CD4-positive, alpha-beta T cell treated with Interleukin-1 beta for 1 hour (primary cell): ENCODE measurements around the gene SEMA6A.
"Not testable (repeated sequence)": the region's sequence is repeated elsewhere in the genome, so short reads cannot be mapped to it uniquely, and the experiment has no call there.

Experiments used
- DNase-seq, 2 donors: peaks; one replicate each; pipeline ENCODE4 v3.0.0-alpha.2; 2020 to 2022

SEMA6A gene

GRCh38 chr5:116545465-116545864 lies 29.2 kb downstream of the SEMA6A start:
- not testable (repeated sequence) for DNase-seq

- no peak for DNase-seq
Measured at GRCh38 chr5:116544531-116545241, 29.9 kb downstream of the SEMA6A start.

GRCh38 chr5:116543501-116543900 lies 31.1 kb downstream of the SEMA6A start:
- DNase-seq: no peak

- DNase-seq: no peak
Measured at GRCh38 chr5:116542619-116543018, 32.0 kb downstream of the SEMA6A start.

GRCh38 chr5:116539222-116539621 lies 35.4 kb downstream of the SEMA6A start:
- DNase-seq: no peak

GRCh38 chr5:116536316-116537083 lies 38.1 kb downstream of the SEMA6A start:
- DNase-seq: no peak

- DNase-seq: no peak
Measured at GRCh38 chr5:116534964-116535651, 39.5 kb downstream of the SEMA6A start.

GRCh38 chr5:116532762-116533525 lies 41.7 kb downstream of the SEMA6A start:
- DNase-seq: no peak

GRCh38 chr5:116531635-116532034 lies 43.0 kb downstream of the SEMA6A start:
- DNase-seq: no peak

- DNase-seq: no peak
Measured at GRCh38 chr5:116531117-116531516, 43.5 kb downstream of the SEMA6A start.

- no peak for DNase-seq
Measured at GRCh38 chr5:116530276-116530675, 44.3 kb downstream of the SEMA6A start.

- DNase-seq: no peak
Measured at GRCh38 chr5:116529615-116530014, 45.0 kb downstream of the SEMA6A start.

GRCh38 chr5:116528519-116529234 lies 45.9 kb downstream of the SEMA6A start:
- no peak for DNase-seq

GRCh38 chr5:116527582-116527981 lies 47.0 kb downstream of the SEMA6A start:
- DNase-seq: no peak

- no peak for DNase-seq
Measured at GRCh38 chr5:116525674-116526073, 48.9 kb downstream of the SEMA6A start.

- no peak for DNase-seq
Measured at GRCh38 chr5:116524966-116525365, 49.7 kb downstream of the SEMA6A start.

- no peak for DNase-seq
Measured at GRCh38 chr5:116524051-116524904, 50.3 kb downstream of the SEMA6A start.

- DNase-seq: not testable (repeated sequence)
Measured at GRCh38 chr5:116523182-116523581, 51.4 kb downstream of the SEMA6A start.

- no peak for DNase-seq
Measured at GRCh38 chr5:116522356-116523136, 52.1 kb downstream of the SEMA6A start.

GRCh38 chr5:116521173-116521872 lies 53.3 kb downstream of the SEMA6A start:
- no peak for DNase-seq
